Right cardiac atrium (tissue), 5 donors: ENCODE data around the gene H1-8. TPM values are rescaled to one million over a fixed set of nuclear protein-coding genes. Genes with fewer than 3 reads are reported as not detected.

Experiments used
- polyA plus RNA-seq: library from polyadenylated mRNA; stranded (reverse); fragments of 200-250 nt; gene quantifications from one replicate; pipeline ENCODE4 v1.2.3, GENCODE V29; 2013
- total RNA-seq, 4 donors: library from RNA; stranded (reverse); fragmentation: NEBNext Ultra II Directional; extraction: Animal tissue kit (Norgen Biotek cat#: 25700); gene quantifications; one replicate each; pipeline ENCODE4 v1.2.1, GENCODE V29; 2021
- donor health status: healthy with polysubstance abuse.
- donor health status: DM: no; HTN: yes; CAD: no.
- donor health status: DM: no; HTN: no; CAD: no.
- donor health status: DM: no; HTN: yes; CAD: no; lungs with severe emphysema.
- donor health status: DM: yes; HTN: yes; CAD: no.

H1-8 gene
- total and polyA plus RNA-seq, 5 donors = not detected

Other genes starting within 250 kb of the H1-8 start
- gene EFCAB12, start 114.5 kb upstream of the H1-8 start, total RNA-seq = under 1 TPM; 0.34 to 0.72 (median 0.42) TPM
- 0.29 TPM for gene EFCAB12, start 114.5 kb upstream of the H1-8 start, polyA plus RNA-seq
- gene MBD4, start 103.2 kb upstream of the H1-8 start, total RNA-seq = 10 to 100 TPM; 25.3 to 52.1 (median 25.7) TPM
- 17.5 TPM for gene MBD4, start 103.2 kb upstream of the H1-8 start, polyA plus RNA-seq
- 10 to 100 TPM; 30.7 to 46.4 (median 35.9) TPM for gene IFT122, start 103.0 kb upstream of the H1-8 start, total RNA-seq
- 17.7 TPM for gene IFT122, start 103.0 kb upstream of the H1-8 start, polyA plus RNA-seq
- not detected for gene RHO, start 14.5 kb upstream of the H1-8 start, total RNA-seq
- gene RHO, start 14.5 kb upstream of the H1-8 start, polyA plus RNA-seq = not detected
- 100 to 1,000 TPM in 1 of 4 donors, 10 to 100 TPM in 3; 75.4 to 102 (median 84.1) TPM for gene PLXND1, start 63.5 kb downstream of the H1-8 start, total RNA-seq
- gene PLXND1, start 63.5 kb downstream of the H1-8 start, polyA plus RNA-seq = 89.4 TPM